GM23338 (cell line): ENCODE results near the gene RAB11FIP3. TPM values are rescaled to one million over a fixed set of nuclear protein-coding genes. Genes with fewer than 3 reads are reported as not detected.

Experiments
- ATAC-seq: fragments of 200-7000 bp; cut with Tn5 transposase; 3 replicates; pipeline ENCODE4 v1.9.1; 2020
- DNase-seq: peaks from one replicate; pipeline ENCODE4 v3.0.0-alpha.2; 2015; ENCODE audit warnings: low spot score
- H2AFZ ChIP-seq: fragments of 200-600 bp; sonication (generic); 2 replicates; pipeline ENCODE4 v1.8.0; 2016; ENCODE audit warnings: antibody characterized with exemption, mild to moderate bottlenecking, moderate library complexity
- H3F3A ChIP-seq: fragments of 200-600 bp; sonication (generic); replicated peaks from 2 replicates; pipeline ENCODE4 v1.8.0; 2017; ENCODE audit warnings: antibody characterized with exemption, mixed run types, low read depth
- H3K27ac ChIP-seq: fragments of 200-600 bp; sonication (generic); 2 replicates; pipeline ENCODE4 v1.6.1; 2016; ENCODE audit warnings: low read depth
- H3K27me3 ChIP-seq: fragments of 200-600 bp; sonication (generic); 2 replicates; pipeline ENCODE4 v1.8.0; 2016; ENCODE audit warnings: mild to moderate bottlenecking, mixed run types, moderate library complexity; ENCODE audit not compliant: insufficient read depth
- H3K36me3 ChIP-seq: fragments of 200-600 bp; sonication (generic); 2 replicates; pipeline ENCODE4 v1.8.0; 2016; ENCODE audit warnings: mild to moderate bottlenecking; ENCODE audit not compliant: insufficient read depth
- H3K4me1 ChIP-seq: fragments of 200-600 bp; sonication (generic); 2 replicates; pipeline ENCODE4 v1.8.0; 2016; ENCODE audit warnings: mild to moderate bottlenecking, moderate library complexity; ENCODE audit not compliant: insufficient read depth
- H3K4me2 ChIP-seq: fragments of 200-600 bp; sonication (generic); 2 replicates; pipeline ENCODE4 v1.7.1; 2017; ENCODE audit warnings: mixed run types
- H3K4me3 ChIP-seq: fragments of 200-600 bp; sonication (generic); 2 replicates; pipeline ENCODE4 v1.6.1; 2016; ENCODE audit warnings: mixed run types
- H3K79me2 ChIP-seq: fragments of 200-600 bp; sonication (generic); replicated peaks from 2 replicates; pipeline ENCODE4 v1.8.0; 2017; ENCODE audit warnings: mild to moderate bottlenecking; ENCODE audit not compliant: insufficient read depth
- H3K9me2 ChIP-seq: fragments of 200-600 bp; sonication (generic); 2 replicates; pipeline ENCODE4 v1.8.0; 2017; ENCODE audit not compliant: insufficient read depth
- H4K20me1 ChIP-seq: fragments of 200-600 bp; sonication (generic); replicated peaks from 2 replicates; pipeline ENCODE4 v1.8.0; 2017; ENCODE audit warnings: mild to moderate bottlenecking; ENCODE audit not compliant: insufficient read depth
- H3K27ac Mint-ChIP-seq: 2 replicates; pipeline ENCODE4 v1.8.0; 2020; ENCODE audit warnings: inconsistent platforms, mild to moderate bottlenecking, moderate library complexity, mixed read lengths
- H3K27me3 Mint-ChIP-seq: 3 replicates; pipeline ENCODE4 v1.8.0; 2022; ENCODE audit warnings: low read depth, mild to moderate bottlenecking, moderate library complexity, mixed read lengths, inconsistent platforms; ENCODE audit not compliant: insufficient read depth, poor library complexity
- H3K36me3 Mint-ChIP-seq: 3 replicates; pipeline ENCODE4 v1.8.0; 2021; ENCODE audit warnings: low read depth, mild to moderate bottlenecking, inconsistent platforms, moderate library complexity, mixed read lengths
- H3K4me1 Mint-ChIP-seq: 3 replicates; pipeline ENCODE4 v1.8.0; 2020; ENCODE audit warnings: mild to moderate bottlenecking, inconsistent platforms, mixed read lengths
- H3K4me3 Mint-ChIP-seq: 3 replicates; pipeline ENCODE4 v1.8.0; 2021; ENCODE audit warnings: moderate library complexity, mild to moderate bottlenecking, inconsistent platforms, mixed read lengths
- H3K9me3 Mint-ChIP-seq: 3 replicates; pipeline ENCODE4 v1.8.0; 2020; ENCODE audit warnings: moderate library complexity, mild to moderate bottlenecking, inconsistent platforms, mixed read lengths
- CREB1 ChIP-seq: fragments of 250-450 bp; sonication (Bioruptor Pico); IDR thresholded peaks from 2 replicates; pipeline ENCODE4 v1.5.0; 2020; ENCODE audit warnings: low read depth, mild to moderate bottlenecking, moderate library complexity
- ETS1 ChIP-seq: IDR thresholded peaks from 2 replicates; pipeline ENCODE4 v1.6.1; 2016; ENCODE audit warnings: antibody characterized with exemption
- EZH2 ChIP-seq: fragments of 200-600 bp; sonication (generic); IDR thresholded peaks from one replicate; pipeline ENCODE4 v1.8.0; 2017; ENCODE audit warnings: antibody characterized with exemption, mild to moderate bottlenecking, low read depth; ENCODE audit not compliant: unreplicated experiment
- EZH2phosphoT487 ChIP-seq: fragments of 200-600 bp; sonication (generic); IDR thresholded peaks from one replicate; pipeline ENCODE4 v1.8.1; 2018; ENCODE audit warnings: antibody characterized with exemption; ENCODE audit not compliant: unreplicated experiment
- JUNB ChIP-seq: IDR thresholded peaks from one replicate; pipeline ENCODE4 v1.6.1; 2016; ENCODE audit warnings: antibody characterized with exemption; ENCODE audit not compliant: unreplicated experiment
- NANOG ChIP-seq: IDR thresholded peaks from 2 replicates; pipeline ENCODE4 v1.6.1; 2016; ENCODE audit warnings: antibody characterized with exemption, borderline replicate concordance
- POLR2AphosphoS5 ChIP-seq: IDR thresholded peaks from 2 replicates; pipeline ENCODE4 v1.6.1; 2016; ENCODE audit warnings: antibody characterized with exemption, low read depth
- STAT1 ChIP-seq: IDR thresholded peaks from one replicate; pipeline ENCODE4 v1.6.1; 2016; ENCODE audit warnings: antibody characterized with exemption; ENCODE audit not compliant: unreplicated experiment
- ZNF114 ChIP-seq: fragments of 250-450 bp; sonication (Bioruptor Pico); IDR thresholded peaks from 2 replicates; pipeline ENCODE4 v1.5.0; 2020; ENCODE audit warnings: mild to moderate bottlenecking, moderate library complexity
- ZNF462 ChIP-seq: fragments of 250-450 bp; sonication (Bioruptor Pico); IDR thresholded peaks from 2 replicates; pipeline ENCODE4 v1.5.0; 2020; ENCODE audit warnings: mild to moderate bottlenecking, moderate library complexity
- polyA plus RNA-seq: library from polyadenylated mRNA; unstranded; fragments of >200 nt; fragmentation: Nextera tagmentation; extraction: Ambion mirVana; gene quantifications from 2 replicates; pipeline ENCODE4 v1.2.1, GENCODE V29; 2016
- total RNA-seq: library from RNA; depleted of rRNA; stranded (reverse); fragments of >200 nt; shearing (Covaris generic); gene quantifications from 2 replicates; pipeline ENCODE4 v1.2.3, GENCODE V29; 2014

The RAB11FIP3 gene
- total and polyA plus RNA-seq, 2 experiments from 2014 or later = 3.2 to 29.2 TPM

DNA sequence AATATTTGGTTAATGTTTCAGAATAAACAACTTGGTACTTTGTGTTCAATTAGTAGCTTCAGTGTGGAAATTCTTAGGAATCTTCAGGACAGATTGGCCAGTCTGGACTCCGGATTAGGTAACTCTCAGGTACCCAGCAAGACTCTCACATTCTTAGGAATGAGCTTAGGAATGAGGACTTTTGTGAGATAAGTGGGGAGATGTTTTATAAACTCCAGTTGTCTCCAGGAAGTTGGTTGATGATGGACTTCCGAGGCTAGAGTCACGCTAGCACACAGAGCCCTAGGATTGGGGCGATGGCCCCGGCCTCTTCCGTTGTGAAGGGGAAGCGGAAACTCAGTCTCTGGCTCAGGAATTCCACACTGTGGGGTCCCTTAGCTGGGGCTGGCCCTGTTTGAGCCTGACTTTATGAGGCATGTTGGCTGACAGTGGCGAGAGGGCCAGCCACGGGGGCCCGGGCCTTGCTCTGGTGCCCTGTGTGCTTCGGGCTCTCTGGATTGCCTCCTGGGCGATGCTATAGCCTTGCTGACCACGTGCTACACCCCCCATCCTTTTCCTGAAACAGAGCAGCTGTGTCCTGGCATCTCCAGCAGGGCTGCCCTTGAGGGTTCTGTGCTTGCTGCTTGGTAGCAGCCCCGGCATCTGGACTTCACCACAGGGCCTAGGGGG is 32.4 kb downstream of the RAB11FIP3 start (continued):
- TF ChIP-seq ZNF462 (no peak), STAT1 (no peak), EZH2phosphoT487 (no peak), ZNF114 (no peak), EZH2 (no peak), POLR2AphosphoS5 (no peak)

- ATAC-seq (no peak), DNase-seq (no peak)
- Mint-ChIP-seq H3K27ac (no peak overlapping the region), H3K9me3 (no peaks in the 10 kb centered on the region; the same call in 2 of the 3 replicates), H3K4me1 (peaks cover 24% of the 10 kb centered on the region), H3K27me3 (peaks cover 19% of the 10 kb centered on the region), H3K4me3 (no peak overlapping the region), H3K36me3 (peaks cover 15% of the 10 kb centered on the region)
- H3K4me3 ChIP-seq = no peak overlapping the region
- H4K20me1 ChIP-seq = peaks cover 3% of the 10 kb centered on the region; the same call in 1 of the 2 replicates
- no peaks in the 10 kb centered on the region for H3K27me3 ChIP-seq
- no peak overlapping the region for H3K27ac ChIP-seq
- no peak overlapping the region for H2AFZ ChIP-seq
- 0 out of 2 replicates have a peak, but pooled peaks cover 13% of the 10 kb centered on the region for H3F3A ChIP-seq
- H3K4me2 ChIP-seq = no peak overlapping the region
- no peaks in the 10 kb centered on the region; the same call in 1 of the 2 replicates for H3K4me1 ChIP-seq
- H3K79me2 ChIP-seq = no peaks in the 10 kb centered on the region; the same call in 1 of the 2 replicates
- H3K36me3 ChIP-seq = no peaks in the 10 kb centered on the region
- no peaks in the 10 kb centered on the region for H3K9me2 ChIP-seq
- TF ChIP-seq STAT1 (no peak), ZNF114 (no peak), CREB1 (CRISPR knock-in tag) (no peak), POLR2AphosphoS5 (no peak), JUNB (no peak), NANOG (no peak), ETS1 (no peak)
Observed at GRCh38 chr16:459761-460160, 34.3 kb downstream of the RAB11FIP3 start.
